Adipocyte (in vitro differentiated cells): ENCODE results near the gene PSMD10.

Experiments
- DNase-seq: peaks from one replicate; pipeline ENCODE4 v3.0.0-alpha.2; 2015; ENCODE audit warnings: low read depth
- H3K27me3 ChIP-seq: replicated peaks from 2 replicates; pipeline ENCODE4 v1.7.0; 2013; ENCODE audit warnings: mild to moderate bottlenecking, low read length, moderate library complexity; ENCODE audit not compliant: control insufficient read depth, insufficient read depth
- H3K36me3 ChIP-seq: 2 replicates; pipeline ENCODE4 v1.7.0; 2013; ENCODE audit warnings: low read length, mild to moderate bottlenecking, moderate library complexity; ENCODE audit not compliant: control insufficient read depth, insufficient read depth, severe bottlenecking
- H3K4me1 ChIP-seq: 2 replicates; pipeline ENCODE4 v1.7.0; 2013; ENCODE audit warnings: mild to moderate bottlenecking, low read length, moderate library complexity; ENCODE audit not compliant: control insufficient read depth, insufficient read depth
- H3K4me3 ChIP-seq: 2 replicates; pipeline ENCODE4 v1.7.0; 2013; ENCODE audit warnings: mild to moderate bottlenecking, low read length, moderate library complexity
- H3K9ac ChIP-seq: 2 replicates; pipeline ENCODE4 v1.7.0; 2013; ENCODE audit warnings: mild to moderate bottlenecking, low read length, moderate library complexity
- H3K9me3 ChIP-seq: 2 replicates; pipeline ENCODE4 v1.7.0; 2013; ENCODE audit warnings: mild to moderate bottlenecking, low read length, moderate library complexity; ENCODE audit not compliant: control insufficient read depth

Gene PSMD10

DNA sequence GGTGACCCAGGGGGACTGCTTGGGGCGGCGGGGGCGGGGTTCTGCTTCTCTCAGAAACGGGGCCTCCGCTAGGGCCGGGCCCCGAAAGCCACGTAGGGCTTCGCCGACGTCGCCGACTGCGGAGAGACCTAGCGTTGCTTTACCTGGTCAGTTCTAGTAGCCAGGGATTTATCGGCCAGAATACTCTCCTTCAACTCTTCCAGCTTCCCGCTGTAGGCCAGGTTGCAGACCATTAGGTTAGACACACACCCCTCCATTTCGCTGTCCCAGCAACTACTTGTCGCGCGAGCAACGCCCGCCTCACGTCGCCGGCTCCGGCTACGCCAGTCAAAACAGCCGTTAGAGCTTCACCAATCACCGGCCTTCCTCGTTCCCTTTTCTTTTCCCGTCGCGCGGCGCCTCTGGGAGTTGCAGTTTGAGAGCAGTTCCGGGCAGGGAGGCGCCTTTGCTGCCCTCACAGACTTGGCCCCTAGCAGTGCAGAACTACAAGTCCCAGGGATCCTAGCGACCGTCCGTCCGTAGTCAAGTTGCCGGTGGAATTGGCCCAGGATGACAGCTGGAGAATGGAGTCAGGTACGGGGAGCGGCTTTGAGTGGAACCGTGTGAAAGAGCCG, at the start of gene PSMD10, which contains the start of gene ATG4A:
Gene PSMD10 (minus strand): TSS at position 279 of the 614 bp plus-strand sequence. CDS start 22 bp downstream, at position 257.
Gene ATG4A (plus strand): TSS at position 515 of the 614 bp plus-strand sequence. CDS start 49 bp downstream, at position 564.
- H3K9ac ChIP-seq = peak within 1 kb of the TSS; percentile 93
- peaks cover 15% of the 10 kb centered on the region for H3K36me3 ChIP-seq
- DNase-seq = peak; percentile 97
- peak within 1 kb of the TSS; percentile 87 for H3K4me3 ChIP-seq
- no peaks in the 10 kb centered on the region for H3K9me3 ChIP-seq
- H3K27me3 ChIP-seq = peaks cover 8% of the 10 kb centered on the region
- no peaks in the 10 kb centered on the region for H3K4me1 ChIP-seq

DNA sequence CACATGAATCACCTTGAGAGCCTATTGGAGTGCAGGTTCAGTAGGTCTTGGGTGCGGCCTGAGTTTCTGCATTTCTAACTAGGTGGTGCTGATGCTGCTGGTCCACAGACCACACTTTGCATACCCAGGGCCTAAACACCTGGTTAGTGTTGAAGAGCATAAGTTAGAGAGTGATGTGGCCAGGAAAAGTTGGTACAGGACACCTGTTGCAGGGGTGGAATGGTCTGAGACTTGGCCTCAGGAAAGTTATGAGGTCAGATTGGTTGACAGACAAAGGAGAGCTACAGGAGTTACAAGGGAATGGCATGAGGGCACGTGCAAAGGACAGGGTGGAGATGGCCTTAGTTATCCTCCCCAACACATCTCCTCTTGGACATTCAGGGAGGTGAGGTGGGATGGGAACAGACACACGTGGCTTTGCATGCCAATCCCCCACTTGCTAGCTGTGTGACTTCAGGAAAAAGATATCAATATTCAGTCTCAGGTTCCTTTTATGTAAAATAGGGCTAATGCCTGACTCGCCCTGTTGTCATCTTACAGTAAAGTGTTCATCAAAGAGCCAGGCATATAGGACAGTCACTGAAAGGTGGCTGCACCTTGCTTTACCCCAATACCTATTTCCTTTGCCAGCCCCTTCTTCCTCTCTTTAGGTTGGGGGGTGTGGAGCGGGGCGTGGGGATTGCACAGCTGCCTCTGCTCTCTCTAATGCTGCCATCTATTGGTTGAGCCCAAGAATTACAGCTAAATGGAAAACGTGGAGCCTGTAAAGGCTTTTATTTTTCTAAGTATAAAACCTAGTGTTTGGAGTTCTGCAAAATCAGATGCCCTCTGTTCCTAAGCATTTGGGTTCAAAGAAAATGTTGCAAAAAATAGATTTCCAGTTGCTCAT, 47.7 kb upstream of the PSMD10 start:
- H3K36me3 ChIP-seq = peaks cover 19% of the 10 kb centered on the region
- H3K9ac ChIP-seq = no peak overlapping the region
- H3K27me3 ChIP-seq = peaks cover 4% of the 10 kb centered on the region
- DNase-seq = peak; percentile 25
- H3K9me3 ChIP-seq = peaks cover 5% of the 10 kb centered on the region
- no peak overlapping the region for H3K4me3 ChIP-seq
- no peaks in the 10 kb centered on the region for H3K4me1 ChIP-seq

- H3K36me3 ChIP-seq = peaks cover 15% of the 10 kb centered on the region
- peaks cover 8% of the 10 kb centered on the region for H3K27me3 ChIP-seq
- no peak overlapping the region for H3K9ac ChIP-seq
- H3K9me3 ChIP-seq = peaks cover 2% of the 10 kb centered on the region
- H3K4me1 ChIP-seq = no peaks in the 10 kb centered on the region
- DNase-seq = no peak
- H3K4me3 ChIP-seq = no peak overlapping the region
These were observed 43.4 kb upstream of the PSMD10 start for GRCh38 chrX:108134724-108135123.

DNA sequence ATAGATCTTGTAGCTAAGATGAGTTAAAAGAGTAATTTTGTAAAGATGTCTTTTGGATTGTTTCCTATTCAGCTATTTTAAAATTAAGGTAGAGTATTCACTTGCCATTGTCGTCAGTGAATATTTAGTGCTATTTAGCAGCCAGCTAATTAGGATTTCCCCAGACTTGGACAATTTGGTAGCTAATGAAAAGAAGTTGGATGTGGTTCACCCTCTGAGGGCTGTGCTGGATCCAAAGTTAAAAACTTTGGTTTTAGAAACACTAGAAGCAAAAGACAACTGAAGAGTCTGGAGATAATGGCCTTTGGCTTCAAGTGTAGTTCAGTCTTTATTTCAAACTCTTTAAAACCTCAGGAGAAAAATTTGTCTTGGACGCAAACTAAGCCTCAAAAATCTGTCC, 41.5 kb upstream of the PSMD10 start:
- H3K4me1 ChIP-seq = no peaks in the 10 kb centered on the region
- peaks cover 8% of the 10 kb centered on the region for H3K36me3 ChIP-seq
- no peak overlapping the region for H3K9ac ChIP-seq

GRCh38 chrX:108132034-108132433, 40.7 kb upstream of the PSMD10 start:
- peaks cover 8% of the 10 kb centered on the region for H3K27me3 ChIP-seq
- H3K9ac ChIP-seq = no peak overlapping the region
- no peak for DNase-seq
- H3K4me3 ChIP-seq = no peak overlapping the region
- no peaks in the 10 kb centered on the region for H3K4me1 ChIP-seq
- H3K9me3 ChIP-seq = no peaks in the 10 kb centered on the region
- peaks cover 8% of the 10 kb centered on the region for H3K36me3 ChIP-seq

More for the DNA sequence above, 41.5 kb upstream of the PSMD10 start:
- peaks cover 8% of the 10 kb centered on the region for H3K27me3 ChIP-seq
- H3K4me3 ChIP-seq = no peak overlapping the region
- no peaks in the 10 kb centered on the region for H3K9me3 ChIP-seq
- no peak for DNase-seq

DNA sequence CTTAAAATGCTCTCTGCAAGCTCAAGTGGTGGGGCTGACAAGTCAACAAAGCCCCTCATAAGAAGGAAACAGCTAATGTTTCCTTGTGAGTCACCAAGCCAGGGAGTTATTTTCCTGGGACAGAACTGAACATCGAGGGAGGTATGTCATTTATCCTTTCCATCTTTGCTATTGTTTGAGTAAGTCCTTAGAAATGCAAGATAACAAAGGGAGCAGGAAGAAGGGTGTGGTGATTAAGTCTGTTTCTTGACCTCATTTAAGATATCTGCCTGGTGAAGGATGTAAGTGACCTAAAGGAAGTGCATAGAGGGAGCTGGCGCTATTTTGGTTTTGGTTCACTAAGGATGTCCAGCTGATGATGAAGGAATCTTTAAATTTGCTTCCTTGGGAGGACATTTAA, 40.1 kb upstream of the PSMD10 start:
- Histone ChIP-seq H3K4me3 (no peak overlapping the region), H3K27me3 (peaks cover 8% of the 10 kb centered on the region), H3K36me3 (peaks cover 8% of the 10 kb centered on the region), H3K9me3 (no peaks in the 10 kb centered on the region), H3K4me1 (no peaks in the 10 kb centered on the region), H3K9ac (no peak overlapping the region)
- DNase-seq = no peak

DNA sequence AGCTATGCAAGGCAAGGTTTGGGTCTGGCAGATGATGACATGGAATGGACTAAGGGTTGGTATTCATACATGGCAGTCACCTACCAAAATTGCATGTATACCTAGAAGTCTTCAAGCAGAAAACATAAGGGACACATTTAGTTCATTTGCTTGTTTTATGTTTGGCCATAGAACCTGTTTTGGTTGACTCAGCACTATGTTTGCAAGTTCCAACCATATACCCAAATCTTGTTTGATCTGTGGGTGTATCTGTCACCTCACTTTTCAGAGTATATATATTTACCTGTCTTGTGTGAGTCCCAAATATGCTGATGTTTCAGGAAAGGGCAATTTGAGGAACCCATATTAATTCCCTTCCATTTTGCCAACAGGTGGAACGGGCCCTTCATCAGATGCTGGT, 39.5 kb upstream of the PSMD10 start:
- H3K9ac ChIP-seq = no peak overlapping the region
- H3K4me1 ChIP-seq = no peaks in the 10 kb centered on the region
- H3K4me3 ChIP-seq = no peak overlapping the region
- peaks cover 8% of the 10 kb centered on the region for H3K27me3 ChIP-seq
- no peak for DNase-seq
- no peaks in the 10 kb centered on the region for H3K9me3 ChIP-seq
- H3K36me3 ChIP-seq = peaks cover 8% of the 10 kb centered on the region

DNA sequence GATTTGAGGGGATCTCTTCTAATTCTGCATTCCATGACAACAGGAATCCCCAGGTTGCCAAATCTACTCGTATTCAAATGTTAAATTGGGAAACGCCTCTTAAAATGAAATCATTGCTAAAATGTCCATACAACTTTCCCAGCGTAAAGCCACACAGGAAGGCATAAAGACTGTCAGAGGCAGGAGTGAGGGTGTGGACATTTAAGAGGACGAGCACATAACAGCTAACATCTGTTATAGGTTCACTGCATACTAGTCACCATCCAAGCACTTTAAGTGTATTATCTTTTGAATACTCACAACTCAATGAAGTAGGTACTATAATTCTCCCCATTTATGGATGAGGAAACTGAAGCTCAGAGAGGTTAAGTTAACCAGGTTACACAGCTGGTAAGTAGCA, 35.8 kb upstream of the PSMD10 start:
- H3K4me1 ChIP-seq = peaks cover 17% of the 10 kb centered on the region
- H3K36me3 ChIP-seq = no peaks in the 10 kb centered on the region
- peaks cover 7% of the 10 kb centered on the region for H3K27me3 ChIP-seq
- no peak overlapping the region for H3K4me3 ChIP-seq
- DNase-seq = no peak
- peaks cover 7% of the 10 kb centered on the region for H3K9me3 ChIP-seq
- no peak overlapping the region for H3K9ac ChIP-seq

DNA sequence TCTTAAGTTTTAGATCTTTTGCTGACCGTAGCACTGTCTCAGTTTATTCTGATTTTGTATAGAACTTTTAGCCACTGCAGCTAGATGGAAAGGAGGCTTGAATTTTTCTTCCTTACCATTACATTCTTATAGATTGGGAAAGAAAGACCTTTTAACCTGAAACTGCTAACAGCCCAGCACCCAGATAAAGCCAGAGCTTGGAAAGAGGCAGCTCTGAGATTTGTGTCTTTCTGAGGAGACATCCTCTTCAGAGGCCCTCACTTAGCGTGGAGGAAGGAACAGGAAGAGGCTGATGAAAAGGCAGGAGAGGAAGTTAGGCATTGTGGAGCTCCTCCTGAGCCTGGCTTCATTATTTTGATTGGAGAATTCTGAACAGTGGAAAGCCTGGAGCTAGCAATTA, 35.3 kb upstream of the PSMD10 start:
- H3K27me3 ChIP-seq = peaks cover 11% of the 10 kb centered on the region
- H3K4me3 ChIP-seq = no peak overlapping the region
- peak; percentile 6 for DNase-seq
- no peaks in the 10 kb centered on the region for H3K36me3 ChIP-seq
- H3K9me3 ChIP-seq = peaks cover 7% of the 10 kb centered on the region
- H3K4me1 ChIP-seq = peaks cover 21% of the 10 kb centered on the region
- no peak overlapping the region for H3K9ac ChIP-seq

DNA sequence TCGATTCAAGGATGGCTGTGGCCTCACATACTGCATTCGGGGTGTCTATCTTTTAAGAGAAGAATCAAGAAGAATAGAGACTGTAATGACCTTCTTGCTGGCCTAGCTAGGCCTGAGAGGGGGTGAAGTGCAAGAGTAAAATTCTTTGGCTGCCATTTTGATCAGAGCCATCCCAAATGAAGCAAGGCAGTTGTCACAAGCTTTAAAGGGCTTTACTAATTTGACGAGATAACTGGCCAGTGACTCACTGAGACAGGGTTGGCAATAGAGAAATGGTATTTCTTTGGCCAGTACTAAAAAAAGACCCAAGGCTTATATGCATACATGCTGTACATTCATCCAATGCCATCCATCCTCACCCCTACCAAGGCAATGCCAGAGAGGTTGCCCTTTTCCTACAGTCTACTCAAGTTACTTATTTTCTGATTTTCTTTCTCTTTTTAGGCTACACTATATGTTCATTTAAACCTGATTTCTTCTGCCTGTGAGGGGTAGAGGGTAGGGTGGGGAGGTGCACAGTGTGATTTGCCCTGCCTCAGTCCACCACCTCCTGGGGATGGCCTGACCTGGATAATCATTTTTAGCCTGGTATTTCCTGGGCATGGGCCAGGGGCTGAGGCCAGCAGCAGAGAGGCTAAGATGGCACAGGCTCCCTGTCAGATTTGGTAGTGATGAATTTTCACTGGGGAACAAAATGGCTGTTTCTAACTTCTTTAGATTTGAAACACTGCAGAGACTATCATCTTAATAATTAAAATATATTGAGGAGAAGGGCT, 32.4 kb upstream of the PSMD10 start:
- peaks cover 34% of the 10 kb centered on the region for H3K4me1 ChIP-seq
- peaks cover 7% of the 10 kb centered on the region for H3K9me3 ChIP-seq
- H3K9ac ChIP-seq = no peak overlapping the region
- no peaks in the 10 kb centered on the region for H3K36me3 ChIP-seq
- DNase-seq = no peak
- H3K4me3 ChIP-seq = no peak overlapping the region
- peaks cover 16% of the 10 kb centered on the region for H3K27me3 ChIP-seq

- Histone ChIP-seq H3K9ac (no peak overlapping the region), H3K36me3 (no peaks in the 10 kb centered on the region), H3K27me3 (peaks cover 22% of the 10 kb centered on the region), H3K4me1 (peaks cover 34% of the 10 kb centered on the region), H3K9me3 (peaks cover 7% of the 10 kb centered on the region), H3K4me3 (no peak overlapping the region)
- peak; percentile 39 for DNase-seq
These were observed 31.4 kb upstream of the PSMD10 start for GRCh38 chrX:108122748-108123147.
